Fibroblast of upper back skin (primary cell): ENCODE results near the gene CCL7.

ENCODE experiments used
- DNase-seq: peaks from one replicate; pipeline ENCODE4 v3.0.0-alpha.2; 2013

Gene CCL7

DNA sequence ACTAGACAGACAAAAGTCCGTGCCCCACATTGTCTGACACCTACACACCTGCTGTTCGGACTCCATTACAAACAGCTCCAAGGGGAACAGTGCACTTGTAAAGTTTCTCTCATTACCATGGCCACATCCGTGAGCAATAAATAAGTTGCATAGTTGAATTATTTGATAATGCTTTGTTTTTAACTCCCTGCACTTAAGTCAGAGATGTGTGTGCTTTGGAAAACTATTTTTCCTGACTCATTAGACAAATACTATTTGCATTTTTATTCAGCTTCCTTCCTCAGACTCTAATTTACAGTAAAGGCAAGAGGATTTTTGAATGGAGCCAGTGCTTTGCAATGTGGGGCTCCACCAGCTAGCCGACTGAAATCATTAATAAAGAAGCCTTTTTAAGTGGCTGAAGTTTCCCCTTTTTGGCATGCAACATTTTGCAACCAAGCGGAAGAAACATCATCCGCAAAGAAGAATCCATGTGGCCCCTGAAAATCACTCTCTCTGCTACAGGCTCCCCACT is 21.5 kb upstream of the CCL7 start:
- peak; percentile 59 for DNase-seq

DNA sequence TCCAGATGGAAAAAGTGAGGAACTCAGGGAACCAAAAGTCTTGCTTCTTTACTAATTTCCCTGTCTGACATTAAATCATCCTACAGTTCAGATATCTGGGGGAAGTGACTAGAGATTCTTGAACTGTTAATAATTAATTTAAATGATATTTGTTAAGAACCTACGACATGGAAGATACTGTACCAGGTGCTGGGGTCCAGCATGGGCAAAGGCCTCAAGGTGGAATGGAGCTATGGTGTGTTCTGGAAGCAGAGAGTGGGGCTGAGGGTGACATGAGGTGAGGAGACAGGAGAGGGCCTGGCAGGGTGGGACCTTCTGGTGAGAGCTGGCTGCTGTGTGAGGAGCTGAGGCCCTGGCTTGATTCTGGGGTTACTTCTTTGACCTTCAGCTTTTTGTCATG is 21.0 kb upstream of the CCL7 start:
- no peak for DNase-seq

DNA sequence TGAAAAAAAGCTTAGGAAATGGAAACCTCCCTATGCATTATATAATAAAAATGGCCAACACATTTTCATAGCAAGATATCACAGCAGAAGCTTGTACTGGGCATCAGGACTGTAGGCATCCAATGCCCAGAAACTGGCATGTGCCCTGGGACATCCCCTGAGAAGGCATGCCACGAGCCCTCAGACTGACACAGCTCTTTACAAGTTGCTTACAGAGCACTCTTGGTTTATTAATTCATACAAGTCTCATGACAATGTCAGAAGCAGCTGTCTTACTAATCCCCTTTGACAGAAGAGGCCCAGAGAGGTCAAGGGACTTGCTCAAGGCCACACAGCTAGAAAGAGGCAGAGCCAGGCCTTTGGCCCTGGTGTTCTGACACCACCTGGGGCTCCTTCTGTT is 20.5 kb upstream of the CCL7 start:
- no peak for DNase-seq

- DNase-seq: no peak
These were observed 18.8 kb upstream of the CCL7 start for GRCh38 chr17:34251186-34251585.

GRCh38 chr17:34252095-34252443 is 18.0 kb upstream of the CCL7 start:
- DNase-seq: no peak

DNA sequence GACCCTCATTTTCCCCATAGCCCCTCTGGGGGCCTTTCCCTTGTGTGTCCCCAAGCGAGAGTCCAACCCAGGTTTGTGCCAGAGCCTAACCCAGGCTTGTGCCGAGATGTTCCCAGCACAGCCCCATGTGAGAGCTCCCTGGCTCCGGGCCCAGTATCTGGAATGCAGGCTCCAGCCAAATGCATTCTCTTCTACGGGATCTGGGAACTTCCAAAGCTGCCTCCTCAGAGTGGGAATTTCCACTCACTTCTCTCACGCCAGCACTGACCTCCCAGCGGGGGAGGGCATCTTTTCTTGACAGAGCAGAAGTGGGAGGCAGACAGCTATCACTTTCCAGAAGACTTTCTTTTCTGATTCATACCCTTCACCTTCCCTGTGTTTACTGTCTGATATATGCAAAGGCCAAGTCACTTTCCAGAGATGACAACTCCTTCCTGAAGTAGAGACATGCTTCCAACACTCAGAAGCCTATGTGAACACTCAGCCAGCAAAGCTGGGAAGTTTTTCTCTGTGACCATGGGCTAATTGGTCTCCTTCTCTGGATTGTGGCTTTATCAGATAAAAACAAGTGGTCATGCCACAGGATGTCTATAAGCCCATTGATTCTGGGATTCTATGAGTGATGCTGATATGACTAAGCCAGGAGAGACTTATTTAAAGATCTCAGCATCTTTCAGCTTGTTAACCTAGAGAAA is 17.4 kb upstream of the CCL7 start:
- peak; percentile 95 for DNase-seq

DNA sequence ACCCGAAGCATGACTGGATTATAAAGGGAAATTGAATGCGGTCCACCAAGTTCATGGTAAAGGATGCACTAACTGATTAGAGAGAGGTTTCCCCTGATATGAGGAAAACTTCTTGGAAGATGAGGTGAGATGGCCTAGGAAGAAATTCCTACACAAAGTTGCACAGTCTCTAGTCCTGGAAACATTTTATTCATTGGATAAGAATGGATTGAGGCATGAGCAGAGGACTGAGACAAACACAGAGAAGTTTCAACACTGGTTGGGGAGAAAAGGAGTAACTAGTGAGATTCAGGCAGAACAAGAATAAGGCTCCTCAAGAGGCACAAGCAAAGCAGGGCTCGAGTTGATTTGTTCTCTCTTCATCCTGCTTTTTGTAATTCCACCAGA is 16.9 kb upstream of the CCL7 start:
- no peak for DNase-seq

DNA sequence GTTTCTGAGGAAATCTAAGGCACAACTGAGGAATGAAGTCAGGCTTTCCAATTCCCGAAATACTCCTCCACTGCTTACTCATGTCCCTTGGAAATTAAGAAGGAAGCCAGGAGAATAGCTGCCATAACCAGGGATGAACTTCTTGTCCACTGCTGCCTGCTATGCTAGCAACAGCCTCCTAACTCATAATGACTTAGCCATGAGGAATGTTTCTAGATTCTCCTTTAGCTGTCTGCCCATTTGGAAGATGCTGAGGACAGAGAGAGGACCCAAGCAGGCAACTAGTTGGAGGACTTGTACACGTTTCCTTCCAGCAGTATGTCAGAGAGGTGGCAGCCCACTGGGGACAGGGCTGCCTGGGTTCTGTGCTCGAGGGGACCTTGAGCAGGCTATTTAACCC is 15.9 kb upstream of the CCL7 start:
- peak; percentile 93 for DNase-seq

DNA sequence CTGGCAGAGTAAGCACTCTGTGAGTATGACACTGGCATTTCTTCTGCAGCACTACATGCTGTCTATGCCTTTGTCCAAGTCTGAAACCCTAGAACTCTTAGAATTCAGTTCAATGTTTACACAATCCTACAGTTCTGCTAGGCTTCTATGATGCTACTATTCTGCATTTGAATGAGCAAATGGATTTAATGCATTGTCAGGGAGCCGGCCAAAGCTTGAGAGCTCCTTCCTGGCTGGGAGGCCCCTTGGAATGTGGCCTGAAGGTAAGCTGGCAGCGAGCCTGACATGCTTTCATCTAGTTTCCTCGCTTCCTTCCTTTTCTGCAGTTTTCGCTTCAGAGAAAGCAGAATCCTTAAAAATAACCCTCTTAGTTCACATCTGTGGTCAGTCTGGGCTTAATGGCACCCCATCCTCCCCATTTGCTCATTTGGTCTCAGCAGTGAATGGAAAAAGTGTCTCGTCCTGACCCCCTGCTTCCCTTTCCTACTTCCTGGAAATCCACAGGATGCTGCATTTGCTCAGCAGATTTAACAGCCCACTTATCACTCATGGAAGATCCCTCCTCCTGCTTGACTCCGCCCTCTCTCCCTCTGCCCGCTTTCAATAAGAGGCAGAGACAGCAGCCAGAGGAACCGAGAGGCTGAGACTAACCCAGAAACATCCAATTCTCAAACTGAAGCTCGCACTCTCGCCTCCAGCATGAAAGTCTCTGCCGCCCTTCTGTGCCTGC is 15.2 kb upstream of the CCL7 start, which contains the start of gene CCL2:
Gene CCL2, plus strand, starts transcription at position 635 of the 730 bp plus-strand sequence. Its CDS starts 65 bp downstream, at position 700.
- DNase-seq: peak; percentile 80

DNA sequence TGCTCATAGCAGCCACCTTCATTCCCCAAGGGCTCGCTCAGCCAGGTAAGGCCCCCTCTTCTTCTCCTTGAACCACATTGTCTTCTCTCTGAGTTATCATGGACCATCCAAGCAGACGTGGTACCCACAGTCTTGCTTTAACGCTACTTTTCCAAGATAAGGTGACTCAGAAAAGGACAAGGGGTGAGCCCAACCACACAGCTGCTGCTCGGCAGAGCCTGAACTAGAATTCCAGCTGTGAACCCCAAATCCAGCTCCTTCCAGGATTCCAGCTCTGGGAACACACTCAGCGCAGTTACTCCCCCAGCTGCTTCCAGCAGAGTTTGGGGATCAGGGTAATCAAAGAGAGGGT is 14.7 kb upstream of the CCL7 start:
- peak; percentile 29 for DNase-seq

DNA sequence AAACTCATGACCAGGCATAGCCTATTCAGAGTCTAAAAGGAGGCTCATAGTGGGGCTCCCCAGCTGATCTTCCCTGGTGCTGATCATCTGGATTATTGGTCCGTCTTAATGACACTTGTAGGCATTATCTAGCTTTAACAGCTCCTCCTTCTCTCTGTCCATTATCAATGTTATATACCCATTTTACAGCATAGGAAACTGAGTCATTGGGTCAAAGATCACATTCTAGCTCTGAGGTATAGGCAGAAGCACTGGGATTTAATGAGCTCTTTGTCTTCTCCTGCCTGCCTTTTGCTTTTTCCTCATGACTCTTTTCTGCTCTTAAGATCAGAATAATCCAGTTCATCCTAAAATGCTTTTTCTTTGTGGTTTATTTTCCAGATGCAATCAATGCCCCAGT is 14.2 kb upstream of the CCL7 start:
- DNase-seq: no peak

DNA sequence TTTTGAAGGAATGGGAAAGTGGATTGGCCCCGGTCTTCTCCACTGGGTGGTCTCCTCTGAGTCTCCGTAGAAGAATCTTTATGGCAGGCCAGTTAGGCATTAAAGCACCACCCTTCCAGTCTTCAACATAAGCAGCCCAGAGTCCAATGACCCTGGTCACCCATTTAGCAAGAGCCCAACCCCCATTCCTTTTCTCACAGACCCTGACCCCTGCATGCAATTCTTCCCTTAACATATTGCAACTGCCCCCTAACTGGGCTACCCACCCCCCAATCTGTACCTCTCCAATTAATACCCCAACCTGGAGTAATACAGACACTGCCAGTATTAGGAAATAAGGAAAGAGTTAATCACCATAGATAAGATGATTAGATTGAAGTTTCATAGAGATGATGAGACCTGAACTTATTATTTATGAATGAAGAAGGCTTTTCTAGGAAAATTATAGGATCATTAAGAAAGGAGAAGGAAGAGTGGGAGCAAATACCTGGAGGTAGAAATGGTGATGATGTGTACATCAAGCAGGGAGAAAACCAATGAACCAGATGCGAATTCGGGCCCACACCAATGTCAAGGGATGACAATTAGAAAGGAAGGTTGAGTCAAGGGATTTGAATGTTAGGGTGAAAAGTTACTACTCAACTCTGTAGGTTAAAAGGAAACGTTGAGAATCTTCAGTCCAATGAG is 12.6 kb upstream of the CCL7 start:
- no peak for DNase-seq

DNA sequence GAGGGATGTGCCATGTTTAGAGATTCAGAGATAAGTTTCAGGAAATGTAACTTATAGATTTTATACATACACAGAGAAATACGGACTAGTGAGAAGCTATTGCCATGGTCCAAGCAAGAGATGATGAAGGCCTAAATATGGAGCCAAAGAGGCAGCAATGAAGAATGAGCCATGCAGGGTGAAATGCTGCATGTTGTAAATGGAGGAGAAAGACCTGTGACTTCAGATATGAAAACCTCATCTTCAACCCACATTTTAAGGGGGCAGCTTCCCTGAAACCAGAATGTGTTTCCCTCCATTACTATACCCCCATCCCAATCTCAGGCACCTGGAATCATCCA is 12.1 kb upstream of the CCL7 start:
- DNase-seq: no peak

DNA sequence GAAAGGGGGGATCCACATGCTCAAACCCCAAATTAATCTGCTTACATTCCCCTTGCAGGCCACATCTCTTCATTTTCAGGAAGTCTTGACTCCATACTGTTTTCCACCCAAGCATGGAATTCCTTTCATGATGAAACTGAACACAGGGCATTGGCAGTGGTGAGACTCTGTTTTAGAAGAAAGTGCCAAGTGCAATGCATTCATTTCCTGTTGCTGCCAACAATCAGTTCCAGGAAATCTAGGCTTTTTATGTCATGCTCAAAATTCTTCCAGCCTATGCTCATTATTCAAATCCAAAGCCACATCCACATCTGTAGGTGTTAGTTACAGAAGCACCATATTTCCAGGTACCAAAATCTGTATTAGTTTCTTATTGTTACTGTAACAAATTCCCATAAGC is 10.9 kb upstream of the CCL7 start:
- peak; percentile 51 for DNase-seq

- DNase-seq: no peak
These were observed 9.2 kb upstream of the CCL7 start for GRCh38 chr17:34260861-34261260.

DNA sequence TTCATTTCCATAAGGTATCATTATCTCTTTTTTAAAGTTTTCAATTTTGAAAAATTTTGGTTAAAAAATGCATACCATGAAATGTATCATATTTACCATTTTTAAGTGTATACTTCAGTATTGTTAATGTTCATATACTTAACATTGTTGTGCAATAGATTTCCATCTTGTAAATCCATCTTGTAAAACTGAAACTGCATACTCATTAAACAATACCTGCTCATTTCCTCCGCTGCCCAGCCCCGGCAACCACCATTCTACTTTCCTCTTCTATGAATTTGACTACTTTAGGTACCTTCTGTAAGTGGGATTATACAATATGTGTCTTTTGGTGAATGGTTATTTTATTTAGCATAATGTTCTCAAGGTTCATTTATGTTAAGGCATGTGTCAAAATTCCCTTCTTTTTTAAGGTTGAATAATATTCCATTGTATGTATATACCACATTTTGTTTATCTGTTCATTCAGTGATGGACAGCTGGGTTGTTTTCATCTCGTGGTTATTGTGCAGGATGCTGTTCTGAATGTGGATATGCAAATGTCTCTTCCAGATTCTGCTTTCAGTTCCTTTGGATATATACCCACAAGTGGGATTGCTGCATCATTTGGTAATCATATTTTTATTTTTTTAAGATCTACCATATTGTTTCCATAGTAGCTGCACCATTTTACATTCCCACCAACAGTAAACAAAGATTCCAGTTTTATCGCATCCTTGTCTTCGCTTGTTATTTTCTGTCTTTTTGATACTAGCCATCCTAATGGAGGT is 8.3 kb upstream of the CCL7 start:
- DNase-seq: no peak

- DNase-seq: no peak
These were observed 4.3 kb upstream of the CCL7 start for GRCh38 chr17:34265711-34266110.

DNA sequence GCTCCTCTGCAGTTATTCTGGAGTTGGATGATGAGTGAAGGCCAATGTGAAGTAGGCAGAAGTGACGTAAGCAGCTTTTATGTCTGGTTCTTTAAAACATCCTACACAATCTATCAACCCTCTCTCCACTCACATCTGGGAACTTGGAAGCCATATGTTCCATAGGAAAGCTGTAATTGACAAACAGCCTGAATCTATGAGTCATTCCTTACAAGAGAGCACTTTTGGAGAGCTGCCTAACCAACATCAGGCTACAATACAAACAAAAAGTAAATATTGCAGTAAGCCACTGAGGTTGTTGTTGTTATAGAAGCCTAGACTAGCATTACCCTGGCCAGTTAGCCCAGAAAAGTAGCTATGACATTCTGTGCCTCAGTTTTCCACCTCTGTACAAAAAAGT is 5.9 kb downstream of the CCL7 start:
- peak; percentile 94 for DNase-seq

- no peak for DNase-seq
These were observed 6.8 kb downstream of the CCL7 start for GRCh38 chr17:34276826-34277225.

DNA sequence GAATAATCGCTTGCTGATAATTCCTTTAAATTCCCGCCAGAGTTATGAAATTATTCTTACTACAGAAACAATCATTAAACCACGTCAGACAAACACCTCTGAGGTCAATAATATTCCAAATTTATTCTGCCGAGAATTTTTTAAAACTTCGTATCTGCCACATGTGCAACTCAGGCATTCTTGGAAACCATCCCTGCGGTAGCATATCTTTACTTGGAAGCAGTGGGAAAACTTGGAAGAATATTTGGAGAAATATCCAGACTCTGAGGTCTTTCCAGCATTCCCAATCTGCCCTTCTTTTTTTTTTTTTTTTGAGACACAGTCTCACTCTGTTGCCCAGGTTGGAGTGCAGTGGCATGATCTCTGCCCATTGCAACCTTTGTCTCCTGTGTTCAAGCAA is 13.6 kb downstream of the CCL7 start:
- peak; percentile 62 for DNase-seq

DNA sequence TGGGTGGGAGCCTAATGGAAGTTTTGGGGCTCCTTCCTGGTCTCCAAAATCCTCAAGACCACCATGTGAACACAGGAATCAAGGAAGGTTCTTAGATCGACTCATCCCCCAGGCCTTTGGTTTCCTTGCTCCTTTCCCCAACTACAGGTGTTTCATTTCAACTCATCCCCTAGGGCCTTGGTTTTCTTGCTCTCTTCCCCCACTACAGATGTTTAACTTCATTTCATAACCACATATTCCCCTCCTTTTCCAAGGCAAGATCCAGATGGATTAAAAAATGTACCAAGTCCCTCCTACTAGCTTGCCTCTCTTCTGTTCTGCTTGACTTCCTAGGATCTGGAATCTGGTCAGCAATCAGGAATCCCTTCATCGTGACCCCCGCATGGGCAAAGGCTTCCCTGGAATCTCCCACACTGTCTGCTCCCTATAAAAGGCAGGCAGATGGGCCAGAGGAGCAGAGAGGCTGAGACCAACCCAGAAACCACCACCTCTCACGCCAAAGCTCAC is 15.3 kb downstream of the CCL7 start, which contains the start of gene CCL11:
Gene CCL11, plus strand, starts transcription at position 457 of the 507 bp plus-strand sequence. CDS start 67 bp downstream, outside the sequence.
- DNase-seq: peak; percentile 68

DNA sequence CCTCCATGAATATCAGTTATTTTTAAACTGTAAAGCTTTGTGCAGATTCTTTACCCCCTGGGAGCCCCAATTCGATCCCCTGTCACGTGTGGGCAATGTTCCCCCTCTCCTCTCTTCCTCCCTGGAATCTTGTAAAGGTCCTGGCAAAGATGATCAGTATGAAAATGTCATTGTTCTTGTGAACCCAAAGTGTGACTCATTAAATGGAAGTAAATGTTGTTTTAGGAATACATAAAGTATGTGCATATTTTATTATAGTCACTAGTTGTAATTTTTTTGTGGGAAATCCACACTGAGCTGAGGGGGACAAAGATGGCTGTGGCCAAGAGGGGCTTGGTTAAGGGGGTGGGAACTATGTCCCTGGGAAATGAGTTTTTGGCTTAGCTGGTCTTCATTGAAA is 17.9 kb downstream of the CCL7 start:
- peak; percentile 29 for DNase-seq

DNA sequence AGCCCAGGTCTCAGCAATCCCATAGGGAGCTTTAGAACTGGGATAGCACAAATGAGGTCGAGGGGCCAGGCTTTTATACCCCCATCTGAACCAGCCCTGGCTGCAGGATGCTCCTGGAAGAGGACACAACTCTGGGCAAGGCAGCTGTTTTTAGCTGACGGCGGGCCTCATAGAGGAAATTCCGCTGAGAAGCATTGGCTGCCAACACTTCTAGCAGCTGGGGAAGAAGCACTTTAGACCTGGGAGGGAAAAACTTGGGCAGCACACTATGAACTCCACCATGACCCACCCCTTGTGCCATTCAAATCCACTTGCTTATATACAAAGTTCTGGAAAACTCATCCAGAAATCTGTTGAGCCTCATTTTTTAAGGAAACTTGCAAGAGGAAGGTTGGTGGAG is 20.6 kb downstream of the CCL7 start:
- no peak for DNase-seq
